CD4-positive, alpha-beta T cell treated with Interleukin-17A for 1 hour (primary cell): ENCODE results near the gene RBFOX2.

ENCODE experiments used
- DNase-seq: peaks from one replicate; pipeline ENCODE4 v3.0.0-alpha.2; 2020

Gene RBFOX2

DNA sequence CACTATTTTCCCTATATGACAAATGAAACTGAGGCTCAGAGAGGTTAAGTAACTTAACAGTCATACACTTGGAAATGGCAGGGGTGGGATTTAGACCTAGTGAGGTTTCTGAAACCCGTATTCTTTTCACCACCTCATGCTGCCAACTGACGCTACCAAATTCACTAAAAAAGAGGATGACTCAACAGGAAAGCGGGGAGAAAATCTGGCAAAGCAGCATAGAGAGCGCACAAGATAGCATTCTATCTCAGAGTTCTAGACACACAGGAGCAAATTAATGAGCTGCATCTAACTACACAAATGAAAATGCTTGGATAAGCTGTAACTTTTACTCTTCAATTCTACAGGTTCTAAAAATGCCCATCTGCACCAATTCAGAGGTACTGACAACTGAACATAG lies 136.4 kb downstream of the RBFOX2 start:
- DNase-seq, result no peak

- DNase-seq, result no peak
These were observed 137.2 kb downstream of the RBFOX2 start for GRCh38 chr22:35891442-35891841.

- no peak for DNase-seq
These were observed 139.6 kb downstream of the RBFOX2 start for GRCh38 chr22:35889071-35889470.

DNA sequence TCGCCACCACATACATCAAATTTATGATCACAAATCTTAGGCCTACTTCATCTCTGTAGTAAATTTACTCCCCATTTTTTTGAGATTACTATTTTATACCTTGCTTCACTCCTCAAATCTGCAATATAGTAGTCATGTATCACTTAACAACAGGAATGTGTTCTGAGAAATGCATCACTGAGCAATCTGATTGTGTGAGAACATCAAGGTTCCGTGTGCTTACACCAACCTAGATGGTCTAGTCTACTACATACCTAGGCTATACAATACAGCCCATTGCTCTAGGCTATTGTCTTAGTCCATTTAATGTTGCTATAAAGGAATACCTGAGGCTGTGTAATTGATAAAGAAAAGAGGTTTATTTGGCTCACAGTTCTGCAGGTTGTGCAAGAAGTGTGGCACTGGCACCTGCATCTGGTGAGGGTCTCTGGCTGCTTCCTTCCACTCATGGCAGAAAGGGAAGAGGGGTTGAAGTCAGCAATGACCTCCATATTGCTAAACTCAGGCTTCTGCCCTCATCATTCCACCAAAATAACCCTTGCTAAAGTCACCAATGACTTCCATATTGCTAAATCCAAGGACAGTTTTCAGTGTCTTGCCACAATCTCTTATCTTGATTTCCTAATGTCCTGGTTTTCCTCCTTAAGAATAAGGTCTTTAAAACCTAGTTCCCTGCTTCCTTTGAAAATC lies 140.3 kb downstream of the RBFOX2 start:
- no peak for DNase-seq

- DNase-seq, result no peak
These were observed 141.2 kb downstream of the RBFOX2 start for GRCh38 chr22:35887296-35887875.

DNA sequence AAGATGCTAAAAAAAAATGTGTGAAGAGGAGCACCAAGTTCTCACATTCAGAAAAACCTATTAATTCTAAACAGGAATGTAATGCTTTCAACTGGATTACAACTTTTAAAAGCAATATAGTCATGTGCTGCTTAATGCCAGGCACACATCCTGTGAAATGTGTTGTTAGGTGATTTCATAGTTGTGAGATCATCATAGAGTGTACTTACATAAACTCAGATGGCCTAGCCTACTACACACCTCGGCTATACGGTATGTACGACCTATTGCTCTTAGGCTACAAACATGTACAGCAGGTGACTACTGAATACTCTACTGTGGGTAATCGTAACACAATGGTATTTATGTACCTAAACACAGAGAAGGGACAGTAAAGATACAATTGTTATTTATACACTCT lies 142.3 kb downstream of the RBFOX2 start:
- DNase-seq, result no peak

GRCh38 chr22:35884529-35884928 lies 144.1 kb downstream of the RBFOX2 start:
- DNase-seq, result no peak

GRCh38 chr22:35883031-35883620 lies 145.5 kb downstream of the RBFOX2 start:
- no peak for DNase-seq

DNA sequence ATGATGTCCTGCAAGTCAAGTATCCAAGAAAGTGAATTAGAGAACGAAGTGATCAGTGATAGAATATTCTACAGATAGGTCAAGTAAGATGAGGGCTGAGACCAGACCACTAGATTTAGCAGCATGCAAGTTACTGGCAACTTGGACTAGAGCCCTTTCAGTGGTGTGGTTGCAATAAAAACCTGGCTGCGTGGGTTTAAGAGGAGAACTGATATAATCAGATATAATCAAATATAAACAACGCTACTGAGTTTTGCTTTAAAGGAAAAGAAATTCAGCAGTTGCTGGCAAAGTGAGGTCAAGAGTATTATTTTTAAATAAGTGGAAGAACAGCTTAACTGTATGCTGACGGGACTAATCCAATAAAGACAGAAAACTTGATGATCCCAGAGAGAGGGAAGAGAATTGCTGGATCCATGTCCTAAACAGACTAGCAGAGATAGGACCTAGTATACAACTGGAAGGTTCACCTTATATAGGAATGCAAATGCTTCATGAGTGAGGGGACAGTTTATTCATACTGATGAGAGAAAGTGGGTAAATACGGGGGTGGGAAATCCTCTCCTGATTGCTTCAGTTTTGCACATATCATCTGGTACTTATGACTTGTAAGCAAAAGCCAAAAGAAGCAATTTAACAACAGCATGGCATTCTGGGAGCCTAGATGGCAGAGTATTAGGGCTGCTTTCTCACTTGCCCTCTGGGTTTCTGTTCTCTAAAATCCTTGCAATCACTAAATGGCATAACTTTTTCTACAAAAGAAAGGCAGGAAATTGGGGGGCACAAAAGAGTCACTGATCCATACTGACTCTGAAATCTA lies 146.2 kb downstream of the RBFOX2 start:
- DNase-seq, result no peak

- no peak for DNase-seq
These were observed 149.3 kb downstream of the RBFOX2 start for GRCh38 chr22:35879351-35879750.

DNA sequence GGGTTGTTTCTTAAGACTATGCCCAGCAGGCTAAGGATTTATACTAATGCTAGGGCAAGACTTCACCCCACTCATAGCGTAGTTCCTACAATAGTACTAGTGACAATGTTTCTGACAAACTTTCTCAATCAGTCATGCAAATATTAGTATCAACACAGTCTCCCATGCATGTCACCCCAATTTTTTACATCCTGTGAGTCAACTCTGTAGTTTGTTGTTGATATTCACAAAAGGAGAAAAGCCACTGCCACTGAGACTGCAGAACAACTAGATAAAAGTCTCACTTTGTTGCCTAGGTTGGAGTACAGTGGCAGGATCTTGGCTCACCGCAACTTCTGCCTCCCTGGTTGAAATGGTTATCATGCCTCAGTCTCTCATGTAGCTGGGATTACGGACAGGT lies 155.2 kb downstream of the RBFOX2 start:
- DNase-seq, result no peak

DNA sequence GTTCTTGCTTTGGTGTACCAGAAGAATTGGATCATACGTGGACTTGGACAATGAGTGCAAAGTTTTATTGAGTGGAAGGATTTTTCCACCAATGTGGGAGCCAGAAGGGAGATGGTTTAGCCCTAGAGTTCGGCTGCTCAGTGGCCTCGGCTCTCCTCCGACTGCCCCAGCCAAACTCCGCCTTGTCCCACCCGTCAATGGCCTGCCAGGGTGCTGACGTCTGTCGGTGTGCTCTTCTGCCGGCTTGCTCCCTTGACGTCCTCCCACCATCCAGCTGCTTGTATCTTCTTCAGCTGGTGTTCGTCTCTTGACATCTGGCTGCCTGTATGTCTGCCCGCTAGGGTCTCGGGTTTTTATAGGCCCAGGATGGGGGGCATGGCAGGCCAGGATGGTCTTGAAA lies 156.2 kb downstream of the RBFOX2 start:
- no peak for DNase-seq

DNA sequence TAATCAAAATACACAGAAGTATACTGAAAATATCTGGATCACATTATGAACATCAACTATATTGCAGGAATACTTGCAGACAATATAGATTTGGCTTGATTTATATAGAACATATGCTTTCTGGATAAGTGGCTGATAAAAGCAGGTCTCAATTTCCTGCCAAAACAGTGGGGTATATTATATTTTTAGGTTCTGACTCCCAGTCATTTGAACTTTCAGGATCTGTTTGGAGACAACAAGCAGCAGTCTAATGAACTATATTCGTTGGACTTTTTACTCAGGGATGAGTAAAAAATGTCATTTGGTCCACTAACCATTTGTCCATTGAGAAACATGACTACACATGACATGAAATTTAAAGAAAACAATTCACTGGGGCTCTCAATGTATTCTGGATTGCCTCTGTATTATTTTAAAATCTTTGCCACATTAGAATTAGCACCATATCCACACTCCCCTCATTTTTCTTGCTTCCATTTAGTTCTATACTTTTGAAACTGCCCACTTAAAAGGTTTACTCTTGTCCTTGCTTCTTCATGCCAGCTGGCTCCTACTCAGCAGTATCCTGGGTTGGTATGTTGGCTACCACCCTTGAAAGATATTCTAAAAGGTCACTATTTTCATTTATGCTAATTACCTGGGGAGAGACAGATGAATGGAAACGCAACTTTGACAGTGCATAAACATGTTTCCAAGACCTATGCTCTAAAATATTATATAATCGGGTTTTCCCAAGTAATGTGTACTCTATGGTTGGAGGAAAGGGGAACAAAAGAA lies 157.9 kb downstream of the RBFOX2 start:
- DNase-seq, result no peak

GRCh38 chr22:35868938-35869337 lies 159.7 kb downstream of the RBFOX2 start:
- no peak for DNase-seq

DNA sequence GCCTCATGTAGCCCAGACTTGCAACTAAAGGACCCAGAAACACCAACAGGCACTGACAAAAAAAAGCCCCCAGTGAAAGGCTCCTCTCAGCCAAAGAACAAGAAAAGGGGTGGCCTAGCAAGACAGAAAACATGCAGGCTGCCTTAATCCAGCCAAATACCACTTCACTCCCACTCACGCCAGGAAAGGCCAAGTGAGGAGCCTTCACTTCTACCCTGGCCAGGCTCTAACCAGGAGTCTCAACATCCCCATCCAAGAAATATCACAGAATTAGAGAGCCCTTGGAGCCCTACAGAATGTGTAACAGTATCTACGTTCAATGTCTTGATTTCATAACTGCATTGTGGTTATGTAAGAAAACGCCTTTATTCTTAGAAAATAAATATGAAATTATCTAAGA lies 162.0 kb downstream of the RBFOX2 start:
- DNase-seq, result no peak

GRCh38 chr22:35864545-35865165 lies 164.0 kb downstream of the RBFOX2 start:
- no peak for DNase-seq

DNA sequence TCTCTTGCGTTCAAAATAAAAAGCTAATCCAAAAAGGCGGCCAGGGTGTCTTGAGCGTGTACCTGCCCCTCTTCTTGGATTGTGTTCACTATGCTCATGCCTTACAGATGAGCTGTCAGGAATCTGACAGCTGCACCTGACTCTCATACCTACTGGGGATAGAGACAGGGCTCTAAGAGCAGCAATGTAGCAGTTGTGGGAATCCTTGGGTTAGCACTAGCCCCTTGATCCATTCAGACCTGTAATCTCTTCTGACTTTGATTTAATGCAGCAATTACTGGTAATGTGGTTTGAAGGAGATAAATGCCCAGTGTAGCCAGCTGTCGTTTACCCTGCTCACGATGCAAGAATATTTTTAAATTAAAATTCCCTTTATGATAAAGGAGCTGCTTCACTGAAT lies 165.2 kb downstream of the RBFOX2 start:
- DNase-seq, result no peak

DNA sequence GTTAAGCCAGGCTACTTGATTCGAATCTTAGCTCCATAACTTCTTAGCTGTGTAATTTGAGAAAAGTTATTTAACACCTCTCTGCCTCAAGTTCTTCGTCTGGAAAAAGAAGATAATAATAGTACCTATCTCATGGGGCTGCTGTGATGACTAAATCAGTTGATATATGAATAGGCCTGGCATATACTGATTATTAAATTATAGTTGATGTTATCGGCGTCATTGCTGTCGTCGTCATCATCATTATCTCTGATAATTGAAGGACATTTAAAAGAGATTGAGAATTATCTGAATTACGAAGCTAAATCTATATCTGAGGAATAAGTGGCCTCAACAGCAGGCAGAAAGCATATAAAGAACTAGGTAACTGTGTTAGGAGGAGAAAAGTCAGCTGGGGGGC lies 165.9 kb downstream of the RBFOX2 start:
- no peak for DNase-seq

GRCh38 chr22:35861451-35861850 lies 167.2 kb downstream of the RBFOX2 start:
- no peak for DNase-seq

GRCh38 chr22:35860837-35861236 lies 167.8 kb downstream of the RBFOX2 start:
- no peak for DNase-seq

GRCh38 chr22:35860087-35860733 lies 168.4 kb downstream of the RBFOX2 start:
- DNase-seq, result no peak

DNA sequence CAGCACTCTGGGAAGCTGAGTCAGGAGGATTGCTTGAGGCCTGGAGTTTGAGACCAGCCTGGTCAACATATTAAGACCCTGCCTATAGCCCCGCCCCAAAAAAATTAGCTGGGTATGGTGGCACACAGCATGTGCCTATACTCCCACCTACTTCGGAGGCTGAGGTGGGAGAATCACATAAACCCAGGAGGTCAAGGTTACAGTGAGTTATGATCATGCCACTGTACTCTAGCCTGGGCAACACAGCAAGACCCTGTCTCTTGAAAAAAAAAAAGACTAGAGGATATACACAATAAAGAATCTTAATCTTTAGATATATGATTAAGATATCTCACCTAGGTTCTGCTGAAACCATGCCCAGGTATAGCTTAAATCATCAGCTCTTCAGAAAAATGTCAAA lies 174.3 kb downstream of the RBFOX2 start:
- DNase-seq, result no peak
